Measurements from ENCODE around the gene RAB3GAP2.

DNA sequence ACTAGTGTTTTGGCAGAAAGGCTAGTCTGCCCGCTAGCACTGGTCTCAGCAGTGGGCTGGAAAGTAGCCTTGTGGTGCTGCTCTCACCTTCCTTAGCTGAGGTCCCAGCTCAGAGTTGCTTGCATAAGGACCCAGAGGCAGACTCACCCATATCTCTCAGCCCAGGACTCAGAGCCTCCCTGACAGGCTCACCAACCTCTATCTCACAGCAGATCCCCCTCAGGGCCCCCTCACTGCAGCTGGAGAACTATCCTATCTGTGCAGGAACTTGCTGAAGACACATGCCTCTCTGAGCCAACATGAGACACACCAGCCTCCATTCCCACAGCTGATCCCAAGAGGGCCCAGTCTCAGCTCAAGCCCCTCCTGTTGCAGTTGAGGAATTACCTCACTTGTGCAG is 95.7 kb downstream of the RAB3GAP2 start:
- no peak for TF ChIP-seq CTCF (IDR thresholded peaks at IDR 0.05 in 8 of 11, conservative IDR thresholded peaks at IDR 0.05 in 3 of 11)
- TF ChIP-seq POLR2AphosphoS5 (IDR thresholded peaks at IDR 0.05) = no peak
- TF ChIP-seq POLR2A (IDR thresholded peaks at IDR 0.05) = no peak

Data from spleen (tissue), 7 donors.